ENCODE measurements around the gene SERPINB3.

DNA sequence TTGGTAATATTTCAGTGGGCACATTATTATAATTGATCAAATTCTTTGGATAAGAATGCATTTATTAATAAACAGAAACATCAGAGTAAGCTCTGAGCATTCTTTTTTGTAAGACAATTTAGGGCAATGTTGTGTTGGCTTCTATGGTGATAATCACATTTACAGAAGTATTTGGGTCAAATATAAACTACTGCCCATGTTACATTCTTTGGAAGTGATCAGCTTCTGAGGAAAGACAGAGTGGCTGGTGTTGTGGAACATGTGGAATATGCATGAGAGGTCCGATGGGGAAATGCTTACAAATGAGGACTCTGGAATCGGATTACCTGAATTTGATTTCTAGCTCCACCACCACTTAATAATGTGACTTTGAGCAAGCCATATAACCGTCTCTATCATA, 55.2 kb downstream of the SERPINB3 start:
- TF ChIP-seq, protein P1, sequence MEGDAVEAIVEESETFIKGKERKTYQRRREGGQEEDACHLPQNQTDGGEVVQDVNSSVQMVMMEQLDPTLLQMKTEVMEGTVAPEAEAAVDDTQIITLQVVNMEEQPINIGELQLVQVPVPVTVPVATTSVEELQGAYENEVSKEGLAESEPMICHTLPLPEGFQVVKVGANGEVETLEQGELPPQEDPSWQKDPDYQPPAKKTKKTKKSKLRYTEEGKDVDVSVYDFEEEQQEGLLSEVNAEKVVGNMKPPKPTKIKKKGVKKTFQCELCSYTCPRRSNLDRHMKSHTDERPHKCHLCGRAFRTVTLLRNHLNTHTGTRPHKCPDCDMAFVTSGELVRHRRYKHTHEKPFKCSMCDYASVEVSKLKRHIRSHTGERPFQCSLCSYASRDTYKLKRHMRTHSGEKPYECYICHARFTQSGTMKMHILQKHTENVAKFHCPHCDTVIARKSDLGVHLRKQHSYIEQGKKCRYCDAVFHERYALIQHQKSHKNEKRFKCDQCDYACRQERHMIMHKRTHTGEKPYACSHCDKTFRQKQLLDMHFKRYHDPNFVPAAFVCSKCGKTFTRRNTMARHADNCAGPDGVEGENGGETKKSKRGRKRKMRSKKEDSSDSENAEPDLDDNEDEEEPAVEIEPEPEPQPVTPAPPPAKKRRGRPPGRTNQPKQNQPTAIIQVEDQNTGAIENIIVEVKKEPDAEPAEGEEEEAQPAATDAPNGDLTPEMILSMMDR (conservative IDR thresholded peaks at IDR 0.05; ENCODE audit: low read length), result no peak
- no peak for TF ChIP-seq EZH2phosphoT487 (IDR thresholded peaks at IDR 0.05; ENCODE audit: borderline replicate concordance, low read depth, low read length)

Measured in OCI-LY7 (cell line).